Stimulated activated naive CD8-positive, alpha-beta T cell treated with anti-CD3 and anti-CD28 coated beads, Interleukin-15, amount 100 ng/mL, for 72 hours (primary cell): ENCODE data around the gene ACAP2.

Source experiments
- ATAC-seq: fragments of 150-1000 bp; cut with Tn5 transposase; 2 replicates; pipeline ENCODE4 v1.10.0; 2021; ENCODE audit warnings: mild to moderate bottlenecking, moderate library complexity
- DNase-seq, 2 donors: peaks; one replicate each; pipeline ENCODE4 v3.0.0; 2021 to 2022
- H3K27ac Mint-ChIP-seq, 2 donors: one replicate each; pipeline ENCODE4 v1.8.0; 2022; ENCODE audit warnings: mild to moderate bottlenecking in 2 of 2, mixed read lengths in 2 of 2, moderate library complexity in 2 of 2
- H3K27me3 Mint-ChIP-seq: one replicate; pipeline ENCODE4 v1.8.0; 2022; ENCODE audit warnings: mixed read lengths
- H3K4me1 Mint-ChIP-seq: one replicate; pipeline ENCODE4 v1.8.0; 2022; ENCODE audit warnings: mild to moderate bottlenecking, mixed read lengths
- H3K4me3 Mint-ChIP-seq, 2 donors: one replicate each; pipeline ENCODE4 v1.8.0; 2022; ENCODE audit warnings: mild to moderate bottlenecking in 2 of 2, mixed read lengths in 2 of 2, moderate library complexity in 1 of 2
- H3K9me3 Mint-ChIP-seq, 2 donors: one replicate each; pipeline ENCODE4 v1.8.0; 2022; ENCODE audit warnings: mixed read lengths in 2 of 2

The ACAP2 gene

GRCh38 chr3:195451373-195452015 is 8.7 kb upstream of the ACAP2 start:
- Mint-ChIP-seq H3K4me3 (no peak overlapping the region), H3K27ac (no peak overlapping the region), H3K4me1 (peaks cover 11% of the 10 kb centered on the region), H3K9me3 (peaks cover 7 to 9% of the 10 kb centered on the region in 2 donors), H3K27me3 (no peaks in the 10 kb centered on the region)
- DNase-seq (no peak), ATAC-seq (no peak)

- Mint-ChIP-seq H3K4me1 (peaks cover 11% of the 10 kb centered on the region), H3K27me3 (no peaks in the 10 kb centered on the region), H3K4me3 (no peak overlapping the region), H3K9me3 (peaks cover 7 to 9% of the 10 kb centered on the region in 2 donors), H3K27ac (no peak overlapping the region)
- DNase-seq (no peak), ATAC-seq (no peak)
Measured at GRCh38 chr3:195450731-195451229, 8.0 kb upstream of the ACAP2 start.

GRCh38 chr3:195448205-195448875 is 5.5 kb upstream of the ACAP2 start:
- Mint-ChIP-seq H3K4me3 (no peak overlapping the region), H3K9me3 (no peaks in the 10 kb centered on the region), H3K4me1 (peaks cover 26% of the 10 kb centered on the region), H3K27ac (peak overlapping the region; percentile 55 to 61), H3K27me3 (no peaks in the 10 kb centered on the region)
- DNase-seq, result no peak
- ATAC-seq, result no peak

- ATAC-seq (no peak), DNase-seq (no peak)
- Mint-ChIP-seq H3K27ac (no peak overlapping the region), H3K4me1 (peaks cover 28% of the 10 kb centered on the region), H3K27me3 (no peaks in the 10 kb centered on the region), H3K9me3 (no peaks in the 10 kb centered on the region), H3K4me3 (no peak overlapping the region)
Measured at GRCh38 chr3:195447201-195447600, 4.4 kb upstream of the ACAP2 start.

GRCh38 chr3:195446359-195446758 is 3.5 kb upstream of the ACAP2 start:
- Mint-ChIP-seq H3K4me3 (no peak overlapping the region), H3K4me1 (peaks cover 31% of the 10 kb centered on the region), H3K27ac (no peak overlapping the region), H3K27me3 (no peaks in the 10 kb centered on the region), H3K9me3 (no peaks in the 10 kb centered on the region)
- ATAC-seq (no peak), DNase-seq (no peak)

GRCh38 chr3:195445885-195446284 is 3.1 kb upstream of the ACAP2 start:
- Mint-ChIP-seq H3K4me3 (no peak overlapping the region), H3K27ac (peak overlapping the region in 1 of 2 donors; percentile 13)

GRCh38 chr3:195443391-195443989 is 670 bp upstream of the ACAP2 start:
- H3K9me3 Mint-ChIP-seq, result no peaks in the 10 kb centered on the region
- H3K27ac Mint-ChIP-seq, result peak overlapping the region; percentile 72 to 92
- H3K4me1 Mint-ChIP-seq, result peaks cover 56% of the 10 kb centered on the region
- no peaks in the 10 kb centered on the region for H3K27me3 Mint-ChIP-seq
- DNase-seq (no peak), ATAC-seq (no peak)
- H3K4me3 Mint-ChIP-seq, result peak overlapping the region; percentile 95 to 96

More at GRCh38 chr3:195445885-195446284, 3.1 kb upstream of the ACAP2 start:
- Mint-ChIP-seq H3K9me3 (no peaks in the 10 kb centered on the region), H3K27me3 (no peaks in the 10 kb centered on the region), H3K4me1 (peaks cover 36% of the 10 kb centered on the region)
- DNase-seq, result no peak
- ATAC-seq, result no peak

- no peaks in the 10 kb centered on the region for H3K9me3 Mint-ChIP-seq
- H3K27me3 Mint-ChIP-seq, result no peaks in the 10 kb centered on the region
- peaks cover 59% of the 10 kb centered on the region for H3K4me1 Mint-ChIP-seq
- H3K27ac Mint-ChIP-seq, result peak overlapping the region; percentile 90 to 97
- DNase-seq (peak; percentile 53 to 55), ATAC-seq (peak; percentile 11)
- peak overlapping the region; percentile 95 to 96 for H3K4me3 Mint-ChIP-seq
Measured at GRCh38 chr3:195441992-195442572, 738 bp downstream of the ACAP2 start.

GRCh38 chr3:195441476-195441991 is 1.3 kb downstream of the ACAP2 start:
- Mint-ChIP-seq H3K4me3 (peak overlapping the region; percentile 95 to 96), H3K9me3 (no peaks in the 10 kb centered on the region), H3K27ac (peak overlapping the region; percentile 90 to 97), H3K4me1 (peaks cover 61% of the 10 kb centered on the region), H3K27me3 (no peaks in the 10 kb centered on the region)
- DNase-seq, result no peak
- ATAC-seq, result no peak

GRCh38 chr3:195441051-195441450 is 1.8 kb downstream of the ACAP2 start:
- Mint-ChIP-seq H3K4me3 (peak overlapping the region; percentile 95 to 96), H3K27me3 (no peaks in the 10 kb centered on the region), H3K9me3 (no peaks in the 10 kb centered on the region), H3K27ac (peak overlapping the region; percentile 71 to 90), H3K4me1 (peaks cover 61% of the 10 kb centered on the region)
- ATAC-seq (no peak), DNase-seq (no peak)

- H3K9me3 Mint-ChIP-seq, result no peaks in the 10 kb centered on the region
- H3K4me1 Mint-ChIP-seq, result peaks cover 61% of the 10 kb centered on the region
- H3K27me3 Mint-ChIP-seq, result no peaks in the 10 kb centered on the region
- ATAC-seq (no peak), DNase-seq (no peak)
- H3K27ac Mint-ChIP-seq, result no peak overlapping the region
- peak overlapping the region; percentile 24 to 96 for H3K4me3 Mint-ChIP-seq
Measured at GRCh38 chr3:195440379-195440778, 2.4 kb downstream of the ACAP2 start.

GRCh38 chr3:195438371-195438770 is 4.4 kb downstream of the ACAP2 start:
- Mint-ChIP-seq H3K4me1 (peaks cover 57% of the 10 kb centered on the region), H3K27me3 (no peaks in the 10 kb centered on the region), H3K27ac (no peak overlapping the region), H3K9me3 (peaks cover 0 to 5% of the 10 kb centered on the region in 2 donors), H3K4me3 (no peak overlapping the region)
- ATAC-seq, result no peak
- no peak for DNase-seq

- Mint-ChIP-seq H3K4me1 (peaks cover 39% of the 10 kb centered on the region), H3K4me3 (peak overlapping the region in 1 of 2 donors; percentile 11), H3K27me3 (no peaks in the 10 kb centered on the region), H3K27ac (no peak overlapping the region), H3K9me3 (peaks cover 0 to 5% of the 10 kb centered on the region in 2 donors)
- DNase-seq, result no peak
- ATAC-seq, result no peak
Measured at GRCh38 chr3:195425849-195426248, 17.0 kb downstream of the ACAP2 start.

GRCh38 chr3:195423818-195424217 is 19.0 kb downstream of the ACAP2 start:
- no peaks in the 10 kb centered on the region for H3K27me3 Mint-ChIP-seq

GRCh38 chr3:195421400-195421799 is 21.4 kb downstream of the ACAP2 start:
- H3K27ac Mint-ChIP-seq, result no peak overlapping the region
- DNase-seq (no peak), ATAC-seq (no peak)
- no peaks in the 10 kb centered on the region for H3K27me3 Mint-ChIP-seq
- no peak overlapping the region for H3K4me3 Mint-ChIP-seq
- H3K4me1 Mint-ChIP-seq, result peaks cover 44% of the 10 kb centered on the region
- peaks cover 0 to 5% of the 10 kb centered on the region in 2 donors for H3K9me3 Mint-ChIP-seq

More at GRCh38 chr3:195423818-195424217, 19.0 kb downstream of the ACAP2 start:
- peaks cover 0 to 5% of the 10 kb centered on the region in 2 donors for H3K9me3 Mint-ChIP-seq
- no peak overlapping the region for H3K27ac Mint-ChIP-seq
- DNase-seq (no peak), ATAC-seq (no peak)
- peaks cover 38% of the 10 kb centered on the region for H3K4me1 Mint-ChIP-seq
- no peak overlapping the region for H3K4me3 Mint-ChIP-seq
